KOPT-K1 (cell line): ENCODE results near the gene MAP2.

Experiments
- H3K27ac ChIP-seq: fragments of 200-600 bp; sonication (generic); 2 replicates; pipeline ENCODE4 v1.5.1; 2016; ENCODE audit warnings: antibody characterized with exemption, mild to moderate bottlenecking, low read depth, low read length; ENCODE audit not compliant: poor library complexity, severe bottlenecking
- H3K36me3 ChIP-seq: fragments of 200-600 bp; sonication (generic); 2 replicates; pipeline ENCODE4 v1.5.1; 2017; ENCODE audit warnings: antibody characterized with exemption, mild to moderate bottlenecking, low read length, moderate library complexity; ENCODE audit not compliant: insufficient read depth
- H3K9me3 ChIP-seq: fragments of 200-600 bp; sonication (generic); 2 replicates; pipeline ENCODE4 v1.5.1; 2017; ENCODE audit warnings: antibody characterized with exemption, low read length, mild to moderate bottlenecking; ENCODE audit not compliant: insufficient read depth, poor library complexity, severe bottlenecking

Gene MAP2

DNA sequence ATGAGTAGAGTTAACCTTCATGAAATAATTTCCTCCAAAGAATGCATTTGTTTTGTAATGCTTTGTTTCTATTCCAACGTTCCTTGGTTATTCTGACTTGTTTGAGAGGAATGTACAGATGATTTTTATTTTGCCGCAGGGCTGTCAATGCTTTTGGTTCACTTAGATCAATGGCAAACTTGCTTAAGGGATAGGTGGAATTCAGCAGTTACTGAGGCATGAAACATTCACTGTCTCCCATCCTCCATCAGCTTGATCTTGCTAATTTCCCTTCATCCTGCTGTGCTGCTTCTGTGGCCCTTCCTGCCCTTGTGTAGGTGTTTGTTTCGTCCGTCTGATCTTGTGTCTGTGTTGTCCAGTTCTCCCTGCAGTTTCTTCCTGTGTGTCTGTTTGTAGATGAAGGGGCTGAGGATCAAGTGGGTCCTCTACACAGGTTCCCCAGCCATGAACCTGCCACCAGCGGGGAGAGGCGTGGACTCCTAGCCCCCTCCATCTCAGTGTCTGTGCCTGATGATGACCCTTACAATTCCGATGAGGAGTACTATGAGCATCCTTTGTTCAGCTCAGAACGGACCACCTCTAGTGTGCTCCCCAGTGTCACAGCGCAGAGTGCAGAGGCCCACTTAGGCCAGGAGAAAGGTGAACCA lies 263.6 kb downstream of the MAP2 start:
- H3K27ac ChIP-seq: no peak overlapping the region
- no peaks in the 10 kb centered on the region for H3K36me3 ChIP-seq
- no peaks in the 10 kb centered on the region for H3K9me3 ChIP-seq

DNA sequence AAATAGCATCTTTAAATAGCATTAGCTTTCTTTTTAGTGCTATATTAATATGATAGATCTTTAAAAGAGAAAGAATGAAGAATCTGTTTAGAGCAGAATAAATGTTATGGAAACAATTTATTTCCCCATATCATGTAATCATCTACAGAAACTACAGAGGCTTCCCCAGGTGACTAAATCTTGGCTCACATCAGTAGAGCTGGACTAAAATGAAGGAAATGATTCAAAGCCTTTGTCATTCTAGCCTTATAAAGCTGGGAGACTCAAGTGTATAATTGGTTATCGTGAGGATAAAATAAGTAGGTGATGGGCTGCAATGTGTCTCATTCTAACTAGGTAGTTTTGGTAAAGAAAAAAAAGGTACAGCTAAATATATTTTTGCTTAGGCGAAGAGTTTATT lies 264.5 kb downstream of the MAP2 start:
- H3K27ac ChIP-seq: no peak overlapping the region
- no peaks in the 10 kb centered on the region for H3K9me3 ChIP-seq
- no peaks in the 10 kb centered on the region for H3K36me3 ChIP-seq

DNA sequence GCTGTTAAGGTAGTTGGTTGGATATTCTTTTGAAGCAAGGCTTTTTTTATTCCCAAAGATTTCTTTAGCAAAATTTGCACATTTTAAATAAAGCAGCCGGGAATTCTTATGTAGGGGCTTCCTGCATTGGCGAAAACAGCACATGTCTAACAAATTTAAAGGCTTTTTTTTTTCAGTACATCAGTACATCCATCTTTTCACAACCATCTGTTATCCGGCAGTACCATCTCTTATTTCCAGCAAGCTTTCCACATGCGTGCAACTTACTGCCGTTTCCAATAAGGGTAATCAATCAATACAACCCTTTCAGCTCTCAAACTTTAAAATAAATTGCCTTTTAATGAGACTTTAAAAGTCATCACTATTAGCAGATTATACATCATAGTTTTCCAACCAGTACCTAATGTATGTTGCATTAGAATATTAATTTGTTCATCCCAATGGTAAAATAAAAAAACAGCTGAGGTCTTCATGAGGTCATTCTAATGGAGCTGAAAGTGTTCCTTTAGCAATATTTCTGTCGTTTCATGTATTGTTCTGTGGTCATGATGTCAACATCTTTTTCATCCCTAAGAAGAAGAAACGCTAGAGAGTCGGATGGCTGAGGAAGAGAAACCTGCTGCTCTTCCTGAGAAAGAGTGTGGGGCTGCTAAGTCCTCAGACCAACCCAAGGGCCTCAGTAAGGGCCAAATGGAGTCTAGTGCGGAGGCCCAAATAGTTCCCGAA lies 266.3 kb downstream of the MAP2 start:
- Histone ChIP-seq H3K9me3 (no peaks in the 10 kb centered on the region), H3K27ac (no peak overlapping the region), H3K36me3 (no peaks in the 10 kb centered on the region)

DNA sequence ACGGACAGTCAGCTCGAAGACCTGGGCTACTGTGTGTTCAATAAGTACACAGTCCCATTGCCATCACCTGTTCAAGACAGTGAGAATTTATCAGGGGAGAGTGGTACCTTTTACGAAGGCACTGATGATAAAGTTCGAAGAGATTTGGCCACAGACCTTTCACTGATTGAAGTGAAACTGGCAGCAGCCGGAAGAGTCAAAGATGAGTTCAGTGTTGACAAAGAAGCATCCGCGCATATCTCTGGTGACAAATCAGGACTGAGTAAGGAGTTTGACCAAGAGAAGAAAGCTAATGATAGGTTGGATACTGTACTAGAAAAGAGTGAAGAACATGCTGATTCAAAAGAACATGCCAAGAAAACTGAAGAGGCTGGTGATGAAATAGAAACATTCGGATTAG lies 270.9 kb downstream of the MAP2 start:
- Histone ChIP-seq H3K36me3 (no peaks in the 10 kb centered on the region), H3K27ac (no peak overlapping the region), H3K9me3 (no peaks in the 10 kb centered on the region)

DNA sequence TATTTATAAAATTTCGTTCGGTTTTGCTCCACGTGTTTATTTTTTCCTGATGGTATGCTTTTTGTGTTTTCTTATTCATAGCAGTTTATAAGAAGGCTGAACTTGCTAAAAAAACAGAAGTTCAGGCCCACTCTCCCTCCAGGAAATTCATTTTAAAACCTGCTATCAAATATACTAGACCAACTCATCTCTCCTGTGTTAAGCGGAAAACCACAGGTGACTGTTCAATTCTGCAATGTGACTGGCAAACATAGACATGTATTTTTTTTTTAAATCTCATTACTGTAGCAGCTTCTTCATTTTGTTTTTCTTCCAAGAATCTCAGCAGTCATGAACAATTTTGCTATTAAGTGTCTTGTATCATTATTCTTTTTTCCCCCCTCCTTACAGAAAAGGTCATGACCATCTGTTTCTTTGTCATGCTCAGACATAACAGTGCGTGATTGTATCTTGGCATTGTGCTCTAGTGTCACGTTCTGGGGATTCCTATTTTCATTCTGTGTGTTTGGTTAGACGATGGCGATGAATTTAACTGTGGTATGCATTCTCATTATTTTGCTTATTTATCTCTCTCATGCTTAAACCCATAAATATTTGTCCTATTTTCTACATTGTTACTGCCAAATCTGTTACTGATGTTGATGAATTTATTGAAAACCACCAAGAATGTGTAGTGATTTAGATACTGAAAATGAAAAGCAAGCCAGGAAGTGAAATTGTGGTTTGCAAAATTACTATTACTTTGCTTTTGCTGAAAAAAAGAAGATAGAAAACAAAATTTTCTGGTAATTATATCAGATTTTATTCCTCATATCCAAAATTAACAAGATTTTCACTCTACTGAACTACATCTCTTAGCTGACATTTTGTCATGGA lies 273.2 kb downstream of the MAP2 start:
- H3K36me3 ChIP-seq: no peaks in the 10 kb centered on the region
- no peak overlapping the region for H3K27ac ChIP-seq
- no peaks in the 10 kb centered on the region for H3K9me3 ChIP-seq

DNA sequence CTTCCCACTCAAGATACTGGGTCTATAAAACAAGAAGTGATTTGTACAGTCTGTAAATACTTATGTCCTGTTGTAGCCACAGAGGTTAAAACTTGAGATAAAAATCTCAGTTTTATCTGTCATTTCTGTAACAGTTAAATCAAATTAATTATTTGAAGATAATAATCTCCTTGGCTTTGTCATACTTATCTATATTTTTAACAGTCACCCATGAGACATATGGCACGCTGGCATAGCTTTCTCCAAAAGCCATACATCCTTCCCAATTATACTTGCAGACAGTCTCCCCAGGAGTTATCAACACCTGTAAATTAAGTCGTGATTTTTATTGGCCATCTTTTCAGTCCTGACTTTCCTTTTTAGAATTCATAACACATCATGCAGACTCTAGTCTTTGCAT lies 278.9 kb downstream of the MAP2 start:
- H3K27ac ChIP-seq: no peak overlapping the region
- H3K36me3 ChIP-seq: no peaks in the 10 kb centered on the region
- no peaks in the 10 kb centered on the region for H3K9me3 ChIP-seq

DNA sequence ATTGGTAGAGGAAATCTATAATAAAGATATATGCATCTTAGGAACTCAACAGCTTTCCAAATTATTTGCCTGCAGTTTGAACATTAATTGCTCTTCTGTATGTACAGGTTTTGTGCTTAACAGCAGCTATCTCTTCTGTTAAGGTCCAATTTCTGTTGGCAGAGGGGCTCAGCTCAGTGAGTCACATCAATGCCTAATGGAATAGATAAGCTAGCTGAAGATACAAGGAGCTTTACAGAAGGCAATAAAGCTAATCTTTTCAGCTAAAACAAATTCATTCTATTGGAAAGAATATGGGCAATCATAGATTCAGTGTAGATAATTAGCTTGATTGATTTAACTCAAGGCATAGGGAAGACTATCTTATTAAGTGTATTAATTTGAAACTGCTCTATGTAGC lies 289.4 kb downstream of the MAP2 start:
- H3K36me3 ChIP-seq: no peaks in the 10 kb centered on the region
- no peaks in the 10 kb centered on the region for H3K9me3 ChIP-seq
- H3K27ac ChIP-seq: no peak overlapping the region

GRCh38 chr2:209719034-209719433 lies 295.2 kb downstream of the MAP2 start:
- Histone ChIP-seq H3K36me3 (no peaks in the 10 kb centered on the region), H3K27ac (no peak overlapping the region), H3K9me3 (no peaks in the 10 kb centered on the region)

- no peaks in the 10 kb centered on the region for H3K9me3 ChIP-seq
- no peak overlapping the region for H3K27ac ChIP-seq
- H3K36me3 ChIP-seq: no peaks in the 10 kb centered on the region
Observed at GRCh38 chr2:209721497-209721896, 297.6 kb downstream of the MAP2 start.

DNA sequence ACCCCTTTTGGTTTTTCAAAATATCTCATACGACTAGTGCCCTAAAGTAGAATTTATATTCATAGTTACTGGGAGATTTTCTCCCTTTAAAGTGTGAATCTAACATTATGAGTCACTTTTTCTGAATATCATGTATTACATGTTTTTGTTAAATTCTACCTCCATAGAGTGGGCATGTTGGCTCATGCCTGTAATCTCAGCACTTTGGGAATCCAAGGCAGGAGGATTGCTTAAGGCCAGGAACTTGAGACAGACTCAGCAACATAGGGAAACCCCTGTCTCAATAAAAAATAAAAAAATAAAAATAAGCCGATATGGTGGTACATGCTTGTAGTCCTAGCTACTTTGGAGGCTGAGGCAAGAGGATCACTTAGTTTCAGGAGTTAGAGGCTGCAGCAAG lies 302.5 kb downstream of the MAP2 start:
- no peaks in the 10 kb centered on the region for H3K36me3 ChIP-seq
- no peak overlapping the region for H3K27ac ChIP-seq
- no peaks in the 10 kb centered on the region for H3K9me3 ChIP-seq

DNA sequence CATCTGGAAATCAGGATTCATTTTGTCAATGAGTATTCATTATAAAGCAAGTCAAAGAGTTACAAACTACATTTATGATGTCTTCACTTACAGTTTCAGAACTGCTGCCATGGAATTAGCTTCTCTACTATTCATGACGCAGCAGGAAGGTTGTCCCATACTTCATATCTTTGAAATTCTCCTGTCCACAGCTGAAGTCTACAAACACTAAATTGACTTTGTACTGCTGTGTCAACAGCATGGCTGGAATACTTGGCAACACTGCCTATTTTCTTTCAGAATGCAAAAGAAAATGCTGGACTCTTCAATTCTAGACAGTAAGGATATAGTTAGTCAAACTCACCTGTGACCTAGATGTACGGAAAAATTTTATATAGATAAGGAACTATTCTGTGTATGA lies 303.2 kb downstream of the MAP2 start:
- Histone ChIP-seq H3K9me3 (no peaks in the 10 kb centered on the region), H3K27ac (no peak overlapping the region), H3K36me3 (no peaks in the 10 kb centered on the region)

DNA sequence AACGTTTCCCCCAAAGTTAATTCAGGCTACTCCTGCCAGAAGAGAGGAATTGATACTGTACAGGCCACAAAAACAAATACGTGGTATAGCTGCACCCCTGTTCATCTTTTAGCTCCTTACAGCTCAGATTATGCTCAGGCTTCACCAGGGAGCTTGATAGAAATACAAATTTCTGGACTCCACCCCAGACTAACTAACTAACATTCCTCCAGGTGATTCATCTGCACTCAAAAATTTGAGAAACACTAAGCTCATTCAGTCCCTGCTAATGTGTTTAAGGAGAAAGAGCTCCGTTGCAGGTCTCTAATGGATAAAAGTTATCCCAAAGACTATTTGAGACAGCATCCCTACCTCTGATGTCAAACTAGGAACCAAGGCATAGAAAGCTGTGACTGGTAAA lies 311.0 kb downstream of the MAP2 start:
- H3K27ac ChIP-seq: no peak overlapping the region
- H3K9me3 ChIP-seq: no peaks in the 10 kb centered on the region
- no peaks in the 10 kb centered on the region for H3K36me3 ChIP-seq

DNA sequence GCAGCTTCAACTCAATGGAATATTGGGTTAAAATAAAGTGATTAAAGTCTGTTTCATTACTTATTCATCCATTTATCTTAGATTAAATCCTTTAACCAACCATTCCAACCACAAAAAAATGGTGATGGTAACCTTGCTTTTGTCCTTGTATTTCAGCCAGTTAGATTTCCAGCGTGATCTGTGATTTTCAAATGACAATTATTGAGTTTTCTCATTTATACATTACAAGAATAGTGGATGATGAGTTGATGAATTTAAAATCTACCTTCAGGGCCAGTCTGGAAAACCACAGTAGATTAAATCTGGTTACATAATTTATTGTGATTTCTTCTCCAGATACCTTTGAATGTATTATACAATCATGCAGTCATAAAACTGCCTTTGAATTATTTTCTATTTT lies 318.1 kb downstream of the MAP2 start:
- Histone ChIP-seq H3K9me3 (no peaks in the 10 kb centered on the region), H3K36me3 (no peaks in the 10 kb centered on the region), H3K27ac (no peak overlapping the region)

GRCh38 chr2:209753020-209753419 lies 329.2 kb downstream of the MAP2 start:
- Histone ChIP-seq H3K9me3 (no peaks in the 10 kb centered on the region), H3K36me3 (no peaks in the 10 kb centered on the region), H3K27ac (no peak overlapping the region)

GRCh38 chr2:209757163-209757562 lies 333.3 kb downstream of the MAP2 start:
- Histone ChIP-seq H3K36me3 (no peaks in the 10 kb centered on the region), H3K9me3 (no peaks in the 10 kb centered on the region), H3K27ac (no peak overlapping the region)
